Measurements from ENCODE around the gene LYVE1. TPM values are rescaled to one million over a fixed set of nuclear protein-coding genes. Genes with fewer than 3 reads are reported as not detected.
A peak's percentile ranks its signal among the peaks of the same experiment; 100 is the strongest.

LYVE1 gene
- total and polyA plus RNA-seq, 7 donors, result 5.2 to 37.0 (median 17.4) TPM

- Histone ChIP-seq H3K4me3 (no peak overlapping the region), H3K27me3 (ENCODE audit: insufficient read depth in 3 of 3, low read length in 2 of 3) (no peaks in the 10 kb centered on the region), H3K36me3 (ENCODE audit: insufficient read depth in 1 of 2, low read depth in 1 of 2) (no peaks in the 10 kb centered on the region), H3K9me3 (no peaks in the 10 kb centered on the region), H3K4me1 (peaks cover 42% of the 10 kb centered on the region), H3K27ac (peak overlapping the region; percentile 81)
- ATAC-seq (no peak), DNase-seq (no peak)
- intact Hi-C loops (cut with DNase I), result loop anchor here (2.0 to 5.0 kb wide), 2 partner anchors 36 to 43 kb away; partner anchors contain the start of gene LYVE1 (in 1 of the 2)
- 83 to 89% (median 88%) methylated on average over 3 of the region's 3 CpGs for WGBS, 3 donors
- TF ChIP-seq CTCF (IDR thresholded peaks at IDR 0.05), result no peak
Measured at GRCh38 chr11:10604798-10605197, 36.3 kb upstream of the LYVE1 start.

- TF ChIP-seq CTCF (IDR thresholded peaks at IDR 0.05), result no peak
- DNase-seq (peak; percentile 63 to 83), ATAC-seq (peak; percentile 44 to 79 (median 74))
- peaks cover 45% of the 10 kb centered on the region for H3K4me1 ChIP-seq
- H3K9me3 ChIP-seq, result no peaks in the 10 kb centered on the region
- H3K36me3 ChIP-seq (ENCODE audit: insufficient read depth in 1 of 2, low read depth in 1 of 2), result no peaks in the 10 kb centered on the region
- H3K4me3 ChIP-seq, result no peak overlapping the region
- no peaks in the 10 kb centered on the region for H3K27me3 ChIP-seq (ENCODE audit: insufficient read depth in 3 of 3, low read length in 2 of 3)
- peak overlapping the region; percentile 81 for H3K27ac ChIP-seq
- WGBS, 3 donors, result 22 to 28% (median 28%) methylated on average over 9 of the region's 9 CpGs
- intact Hi-C loops (cut with DNase I), result loop anchor here (2.0 to 5.0 kb wide), 2 partner anchors 36 to 43 kb away; partner anchors contain the start of gene LYVE1 (in 1 of the 2)
Measured at GRCh38 chr11:10604340-10604748, 35.9 kb upstream of the LYVE1 start.

- Histone ChIP-seq H3K36me3 (ENCODE audit: insufficient read depth in 1 of 2, low read depth in 1 of 2) (no peaks in the 10 kb centered on the region), H3K9me3 (no peaks in the 10 kb centered on the region), H3K4me3 (no peak overlapping the region), H3K27ac (peak overlapping the region; percentile 81), H3K4me1 (peaks cover 50% of the 10 kb centered on the region), H3K27me3 (ENCODE audit: insufficient read depth in 3 of 3, low read length in 2 of 3) (no peaks in the 10 kb centered on the region)
- no peak for TF ChIP-seq CTCF (IDR thresholded peaks at IDR 0.05)
- 91 to 99% (median 96%) methylated on average over 5 of the region's 5 CpGs for WGBS, 3 donors
- intact Hi-C loops (cut with DNase I), result loop anchor here (2.0 to 5.0 kb wide), 2 partner anchors 35 to 43 kb away; partner anchors contain the start of gene LYVE1 (in 1 of the 2)
- no peak for DNase-seq
- no peak for ATAC-seq
Measured at GRCh38 chr11:10603721-10604297, 35.3 kb upstream of the LYVE1 start.

- Histone ChIP-seq H3K36me3 (ENCODE audit: insufficient read depth in 1 of 2, low read depth in 1 of 2) (no peaks in the 10 kb centered on the region), H3K4me3 (no peak overlapping the region), H3K27me3 (ENCODE audit: insufficient read depth in 3 of 3, low read length in 2 of 3) (no peaks in the 10 kb centered on the region), H3K4me1 (peaks cover 57% of the 10 kb centered on the region), H3K9me3 (no peaks in the 10 kb centered on the region), H3K27ac (no peak overlapping the region)
- WGBS, 3 donors, result 96 to 97% (median 97%) methylated on average over 12 of the region's 12 CpGs
- no peak for DNase-seq
- ATAC-seq, result no peak
- intact Hi-C loops (cut with DNase I), result loop anchor here in 1 of 2 donors (5.0 kb wide), 1 partner anchor 44 kb away; no protein-coding TSS in a partner anchor
- no peak for TF ChIP-seq CTCF (IDR thresholded peaks at IDR 0.05)
Measured at GRCh38 chr11:10602945-10603344, 34.5 kb upstream of the LYVE1 start.
